Neural progenitor cell (in vitro differentiated cells): Measurements from ENCODE around the gene NPIPB6. TPM values are rescaled to one million over a fixed set of nuclear protein-coding genes. Genes with fewer than 3 reads are reported as not detected.
A peak's percentile ranks its signal among the peaks of the same experiment; 100 is the strongest.

Source experiments
- DNase-seq: peaks from one replicate; pipeline ENCODE4 v3.0.0-alpha.2; 2016; ENCODE audit warnings: low spot score
- H2AFZ ChIP-seq: fragments of 200-600 bp; sonication (generic); replicated peaks from 2 replicates; pipeline ENCODE4 v1.6.1; 2016; ENCODE audit warnings: antibody characterized with exemption
- H3F3A ChIP-seq: fragments of 200-600 bp; sonication (generic); 2 replicates; pipeline ENCODE4 v1.6.1; 2016; ENCODE audit warnings: antibody characterized with exemption, low read depth
- H3K27ac ChIP-seq: fragments of 200-600 bp; sonication (generic); 2 replicates; pipeline ENCODE4 v1.5.1; 2016; ENCODE audit warnings: mild to moderate bottlenecking
- H3K27me3 ChIP-seq: fragments of 200-600 bp; sonication (generic); 2 replicates; pipeline ENCODE4 v1.6.1; 2016; ENCODE audit warnings: mild to moderate bottlenecking, moderate library complexity
- H3K36me3 ChIP-seq: fragments of 200-600 bp; sonication (generic); 2 replicates; pipeline ENCODE4 v1.5.1; 2016
- H3K4me1 ChIP-seq: fragments of 200-600 bp; sonication (generic); 2 replicates; pipeline ENCODE4 v1.6.1; 2016; ENCODE audit warnings: mixed run types
- H3K4me2 ChIP-seq: fragments of 200-600 bp; sonication (generic); 2 replicates; pipeline ENCODE4 v1.6.1; 2016
- H3K4me3 ChIP-seq: fragments of 200-600 bp; sonication (generic); 2 replicates; pipeline ENCODE4 v1.5.1; 2016
- H3K79me2 ChIP-seq: fragments of 200-600 bp; sonication (generic); 2 replicates; pipeline ENCODE4 v1.6.1; 2016; ENCODE audit warnings: low read depth
- H3K9ac ChIP-seq: fragments of 200-600 bp; sonication (generic); 2 replicates; pipeline ENCODE4 v1.6.1; 2016
- H3K9me3 ChIP-seq: fragments of 200-600 bp; sonication (generic); 2 replicates; pipeline ENCODE4 v1.5.1; 2016; ENCODE audit warnings: low read depth
- H4K20me1 ChIP-seq: fragments of 200-600 bp; sonication (generic); 2 replicates; pipeline ENCODE4 v1.6.1; 2016; ENCODE audit warnings: low read depth
- H3K27ac Mint-ChIP-seq: 3 replicates; pipeline ENCODE4 v1.8.0; 2021; ENCODE audit warnings: mixed read lengths
- H3K27me3 Mint-ChIP-seq: 2 replicates; pipeline ENCODE4 v1.8.0; 2022; ENCODE audit warnings: low read depth, mild to moderate bottlenecking, inconsistent platforms, moderate library complexity, mixed read lengths; ENCODE audit not compliant: insufficient read depth
- H3K36me3 Mint-ChIP-seq: 3 replicates; pipeline ENCODE4 v1.8.0; 2021; ENCODE audit warnings: mixed read lengths
- H3K4me1 Mint-ChIP-seq: 3 replicates; pipeline ENCODE4 v1.8.0; 2021; ENCODE audit warnings: mixed read lengths
- H3K4me3 Mint-ChIP-seq: 3 replicates; pipeline ENCODE4 v1.8.0; 2021; ENCODE audit warnings: mild to moderate bottlenecking, moderate library complexity, mixed read lengths
- H3K9me3 Mint-ChIP-seq: 3 replicates; pipeline ENCODE4 v1.8.0; 2020; ENCODE audit warnings: mixed read lengths
- CTCF ChIP-seq: fragments of 200-600 bp; sonication (generic); IDR thresholded peaks from 2 replicates; pipeline ENCODE4 v1.5.1; 2017; ENCODE audit warnings: antibody characterized with exemption, mild to moderate bottlenecking
- EZH2 ChIP-seq: fragments of 200-600 bp; sonication (generic); IDR thresholded peaks from 2 replicates; pipeline ENCODE4 v1.6.1; 2017; ENCODE audit warnings: antibody characterized with exemption, mild to moderate bottlenecking, moderate library complexity
- EZH2phosphoT487 ChIP-seq: fragments of 200-600 bp; sonication (generic); IDR thresholded peaks from 2 replicates; pipeline ENCODE4 v1.6.1; 2017; ENCODE audit warnings: antibody characterized with exemption
- total RNA-seq: library from RNA; depleted of rRNA; stranded (reverse); fragments of >200 nt; gene quantifications from 2 replicates; pipeline ENCODE4 v1.2.3, GENCODE V29; 2015; ENCODE audit warnings: low replicate concordance

The NPIPB6 gene
- total RNA-seq, 1 donor from 2014 or later: 6.2 TPM

GRCh38 chr16:28319476-28320022 is 43.8 kb downstream of the NPIPB6 start:
- Histone ChIP-seq H3K9ac (no peak overlapping the region), H3K27ac (no peak overlapping the region), H3K9me3 (no peaks in the 10 kb centered on the region), H3K4me2 (no peak overlapping the region), H3F3A (no peaks in the 10 kb centered on the region), H3K27me3 (no peaks in the 10 kb centered on the region), H3K79me2 (no peaks in the 10 kb centered on the region), H3K4me1 (no peaks in the 10 kb centered on the region), H3K4me3 (no peak overlapping the region), H4K20me1 (peaks cover 37% of the 10 kb centered on the region), H2AFZ (no peak overlapping the region), H3K36me3 (no peaks in the 10 kb centered on the region)
- Mint-ChIP-seq H3K36me3 (peaks cover 13% of the 10 kb centered on the region), H3K27me3 (peaks cover 6% of the 10 kb centered on the region), H3K27ac (peak overlapping the region; percentile 72), H3K4me3 (no peak overlapping the region), H3K4me1 (no peaks in the 10 kb centered on the region), H3K9me3 (no peaks in the 10 kb centered on the region)
- DNase-seq: no peak
- TF ChIP-seq EZH2phosphoT487 (no peak), EZH2 (no peak), CTCF (no peak)

GRCh38 chr16:28318042-28318744 is 45.1 kb downstream of the NPIPB6 start:
- no peak overlapping the region for H3K27ac ChIP-seq
- H3K9ac ChIP-seq: no peak overlapping the region
- no peaks in the 10 kb centered on the region for H3K36me3 ChIP-seq
- Mint-ChIP-seq H3K27ac (no peak overlapping the region), H3K9me3 (no peaks in the 10 kb centered on the region), H3K27me3 (peaks cover 6% of the 10 kb centered on the region), H3K4me1 (no peaks in the 10 kb centered on the region), H3K36me3 (peaks cover 13% of the 10 kb centered on the region), H3K4me3 (no peak overlapping the region)
- H3K27me3 ChIP-seq: no peaks in the 10 kb centered on the region
- H3K4me3 ChIP-seq: no peak overlapping the region
- H4K20me1 ChIP-seq: peaks cover 46% of the 10 kb centered on the region
- H3K79me2 ChIP-seq: no peaks in the 10 kb centered on the region
- TF ChIP-seq EZH2: no peak
- no peak for TF ChIP-seq EZH2phosphoT487
- no peak for TF ChIP-seq CTCF
- H3K4me2 ChIP-seq: no peak overlapping the region
- no peak for DNase-seq
- H3K9me3 ChIP-seq: no peaks in the 10 kb centered on the region
- H2AFZ ChIP-seq: no peak overlapping the region
- H3K4me1 ChIP-seq: no peaks in the 10 kb centered on the region
- no peaks in the 10 kb centered on the region for H3F3A ChIP-seq

DNA sequence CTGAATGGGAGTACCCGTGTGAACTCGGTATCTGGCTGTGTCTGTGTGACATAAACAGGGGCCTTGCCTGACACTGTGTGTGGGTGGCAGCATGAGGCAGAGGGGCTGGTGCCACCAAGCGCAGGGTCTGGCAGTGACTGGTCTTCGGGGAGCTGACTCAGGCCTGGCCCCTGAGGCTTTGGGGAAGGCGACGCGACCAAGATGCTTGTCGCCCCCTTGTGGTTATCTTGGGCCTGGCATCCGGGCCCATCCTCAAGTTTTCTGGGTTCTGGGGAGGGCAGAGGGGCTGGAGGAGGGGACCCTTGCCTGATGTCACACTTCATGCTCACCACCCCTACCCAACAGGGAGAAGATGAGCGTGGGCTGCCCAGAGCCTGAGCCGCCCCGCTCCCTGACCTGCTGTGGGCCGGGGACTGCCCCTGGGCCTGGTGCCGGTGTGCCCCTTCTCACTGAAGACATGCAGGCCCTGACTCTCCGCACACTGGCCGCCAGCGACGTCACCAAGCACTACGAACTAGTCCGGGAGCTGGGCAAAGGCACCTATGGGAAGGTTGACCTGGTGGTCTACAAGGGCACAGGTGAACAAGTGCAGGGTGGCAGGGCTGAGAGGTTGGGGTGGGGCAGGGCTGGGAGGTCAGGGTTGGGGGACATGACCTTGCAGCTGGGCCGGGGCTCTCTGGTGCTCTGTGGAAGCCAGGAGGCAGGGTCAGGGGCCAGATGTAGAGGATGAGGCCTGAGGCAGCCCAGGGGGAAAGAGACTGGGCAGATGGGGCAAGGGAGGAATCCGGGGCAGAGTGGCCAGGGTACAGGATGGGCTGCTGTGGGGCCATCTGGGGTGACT is 46.0 kb downstream of the NPIPB6 start:
- H3K9me3 Mint-ChIP-seq: no peaks in the 10 kb centered on the region
- Histone ChIP-seq H3K4me1 (no peaks in the 10 kb centered on the region), H4K20me1 (peaks cover 55% of the 10 kb centered on the region), H3K9ac (no peak overlapping the region), H3K4me3 (no peak overlapping the region), H3F3A (no peaks in the 10 kb centered on the region), H3K4me2 (no peak overlapping the region), H3K27ac (no peak overlapping the region), H3K27me3 (no peaks in the 10 kb centered on the region), H3K79me2 (no peaks in the 10 kb centered on the region), H3K36me3 (no peaks in the 10 kb centered on the region), H2AFZ (no peak overlapping the region), H3K9me3 (no peaks in the 10 kb centered on the region)
- H3K4me1 Mint-ChIP-seq: no peaks in the 10 kb centered on the region
- H3K27ac Mint-ChIP-seq: no peak overlapping the region
- H3K27me3 Mint-ChIP-seq: peaks cover 6% of the 10 kb centered on the region
- peaks cover 16% of the 10 kb centered on the region for H3K36me3 Mint-ChIP-seq
- TF ChIP-seq EZH2phosphoT487 (no peak), CTCF (peak; percentile 82), EZH2 (no peak)
- H3K4me3 Mint-ChIP-seq: no peak overlapping the region
- DNase-seq: peak; percentile 76
